HepG2 (cell line): ENCODE measurements around the gene PAPPA. TPM values are rescaled to one million over a fixed set of nuclear protein-coding genes. Genes with fewer than 3 reads are reported as not detected.

Experiments
- ATAC-seq: fragments of 200-7000 bp; cut with Tn5 transposase; 3 replicates; pipeline ENCODE4 v1.9.1; 2020; ENCODE audit warnings: mild to moderate bottlenecking, moderate library complexity
- BruUV-seq: library from RNA; stranded (reverse); fragments of 400-500 nt; replicated peaks from 2 replicates; lab custom pipeline; 2021; lab: Mats Ljungman, UMichigan
- CTCF ChIA-PET: fragments of 300-600 bp; formaldehyde crosslinking; extraction: SDS; loops from one replicate; lab custom pipeline; 2021; ENCODE audit warnings: low total read pairs, inconsistent platforms, low intra/inter-chr PET ratio; lab: Yijun Ruan, JAX
- POLR2A ChIA-PET: fragments of 350-600 bp; sonication (Branson Sonifier 250); formaldehyde crosslinking; loops from one replicate; lab custom pipeline; 2020; ENCODE audit warnings: antibody characterized with exemption, inconsistent platforms; lab: Yijun Ruan, JAX
- DNase-seq: peaks from one replicate; pipeline ENCODE4 v3.0.0-alpha.2; 2015; ENCODE audit warnings: low spot score
- FAIRE-seq: peaks from 3 replicates; lab custom pipeline; 2011; peaks lifted over from hg19 to GRCh38; lab: Jason Lieb, UNC
- H2AFZ ChIP-seq: one replicate; pipeline ENCODE4 v1.6.1; 2011; ENCODE audit warnings: low read length, inconsistent platforms
- H3K27ac ChIP-seq: fragments of 300-600 bp; 3 replicates; pipeline ENCODE4 v1.8.0; 2011; ENCODE audit warnings: mixed run types, mild to moderate bottlenecking, mixed read lengths, low read length, inconsistent platforms; ENCODE audit not compliant: insufficient read depth; ENCODE audit errors: extremely low read length
- H3K27me3 ChIP-seq, 2 experiments: fragments of 200-600 bp in 1 of 2; 2 replicates in 1 of 2; 3 replicates in 1 of 2; pipeline versions ENCODE4 v1.6.0 to v1.8.0; 2011; ENCODE audit warnings: low read length in 2 of 2, mild to moderate bottlenecking in 2 of 2, moderate library complexity in 2 of 2, inconsistent platforms in 1 of 2; ENCODE audit not compliant: insufficient read depth in 2 of 2, control insufficient read depth in 1 of 2
- H3K36me3 ChIP-seq, 2 experiments: fragments of 200-600 bp in 1 of 2; replicated peaks in 1 of 2; 2 replicates in 1 of 2; 3 replicates in 1 of 2; pipeline versions ENCODE4 v1.5.1 to v1.8.0; 2011; ENCODE audit warnings: low read length in 2 of 2, inconsistent platforms in 1 of 2; ENCODE audit not compliant: insufficient read depth in 2 of 2, control insufficient read depth in 1 of 2
- H3K4me1 ChIP-seq: 2 replicates; pipeline ENCODE4 v1.5.1; 2012; ENCODE audit warnings: low read length, inconsistent platforms; ENCODE audit not compliant: insufficient read depth
- H3K4me2 ChIP-seq: 2 replicates; pipeline ENCODE4 v1.6.0; 2011; ENCODE audit warnings: low read depth, low read length, inconsistent platforms
- H3K4me3 ChIP-seq, 3 experiments: fragments of 200-600 bp in 1 of 3; sonication (generic), shearing (Covaris generic) in 1 of 3; replicated peaks in 1 of 3; 2 replicates each; pipeline ENCODE4 v1.5.1; 2011 to 2016; ENCODE audit warnings: low read length in 3 of 3, inconsistent platforms in 2 of 3, low read depth in 2 of 3, mild to moderate bottlenecking in 2 of 3, control low read depth in 1 of 3, mixed read lengths in 1 of 3; ENCODE audit not compliant: insufficient read depth in 1 of 3
- H3K79me2 ChIP-seq: one replicate; pipeline ENCODE4 v1.6.1; 2011; ENCODE audit warnings: low read length, inconsistent platforms; ENCODE audit not compliant: insufficient read depth
- H3K9ac ChIP-seq: 2 replicates; pipeline ENCODE4 v1.6.0; 2011; ENCODE audit warnings: mild to moderate bottlenecking, low read depth, low read length, inconsistent platforms; ENCODE audit not compliant: insufficient read depth
- H3K9me3 ChIP-seq: 2 replicates; pipeline ENCODE4 v1.5.1; 2012; ENCODE audit warnings: mild to moderate bottlenecking, low read length
- H4K20me1 ChIP-seq: 2 replicates; pipeline ENCODE4 v1.6.0; 2011; ENCODE audit warnings: inconsistent platforms, mild to moderate bottlenecking, low read length, moderate library complexity; ENCODE audit not compliant: insufficient read depth
- E2F2 ChIP-seq: sonication (generic); formaldehyde crosslinking; IDR thresholded peaks from 2 replicates; pipeline ENCODE4 v1.4.0; 2020; ENCODE audit warnings: missing genetic modification reagents, borderline replicate concordance
- EED ChIP-seq: sonication (generic); formaldehyde crosslinking; IDR thresholded peaks from 2 replicates; pipeline ENCODE4 v1.5.0; 2020; ENCODE audit warnings: mild to moderate bottlenecking, missing genetic modification reagents
- EZH2 ChIP-seq: conservative IDR thresholded peaks from 2 replicates; pipeline ENCODE4 v1.6.1; 2012; ENCODE audit warnings: mild to moderate bottlenecking, low read depth, low read length, moderate library complexity
- HOXA3 ChIP-seq: sonication (generic); formaldehyde crosslinking; IDR thresholded peaks from 2 replicates; pipeline ENCODE4 v1.5.0; 2020; ENCODE audit warnings: missing genetic modification reagents
- HOXD1 ChIP-seq: sonication (generic); formaldehyde crosslinking; IDR thresholded peaks from 2 replicates; pipeline ENCODE4 v1.5.0; 2020; ENCODE audit warnings: missing genetic modification reagents
- KDM4B ChIP-seq: sonication (generic); formaldehyde crosslinking; IDR thresholded peaks from 2 replicates; pipeline ENCODE4 v1.4.0; 2020; ENCODE audit warnings: missing genetic modification reagents
- SRY ChIP-seq: sonication (generic); formaldehyde crosslinking; IDR thresholded peaks from 2 replicates; pipeline ENCODE4 v1.8.0; 2022; ENCODE audit warnings: mild to moderate bottlenecking, missing genetic modification reagents
- TBX2 ChIP-seq: sonication (generic); formaldehyde crosslinking; IDR thresholded peaks from 2 replicates; pipeline ENCODE4 v1.5.0; 2020; ENCODE audit warnings: missing genetic modification reagents, mild to moderate bottlenecking, borderline replicate concordance
- ZNF329 ChIP-seq: sonication (generic); formaldehyde crosslinking; IDR thresholded peaks from 2 replicates; pipeline ENCODE4 v1.9.0; 2021; ENCODE audit warnings: low read depth, mild to moderate bottlenecking, missing genetic modification reagents
- ZNF672 ChIP-seq: sonication (generic); formaldehyde crosslinking; IDR thresholded peaks from 2 replicates; pipeline ENCODE4 v1.8.1; 2022; ENCODE audit warnings: missing genetic modification reagents
- ZSCAN29 ChIP-seq: sonication (generic); formaldehyde crosslinking; conservative IDR thresholded peaks from 2 replicates; pipeline ENCODE4 v1.4.0; 2020; ENCODE audit warnings: mild to moderate bottlenecking, missing genetic modification reagents
- WGBS: methylation state at CpG from one replicate; pipeline ENCODE4 v1.1.6; 2017; ENCODE audit warnings: low lambda C conversion rate; 5-methylcytosine and 5-hydroxymethylcytosine counted together
- in situ Hi-C: cut with HindIII; loops from 2 replicates; pipeline ENCODE4 v1.10.0; 2017; ENCODE audit warnings: low pct_unique_long_range_greater_than_20kb; ENCODE audit not compliant: extremely low pct_ligation_motif_present
- intact Hi-C: fragments of 100-400 bp; cut with micrococcal nuclease; formaldehyde crosslinking; loops from one replicate; pipeline ENCODE4 v1.10.0; 2022; ENCODE audit not compliant: unreplicated experiment
- polyA plus RNA-seq, 8 experiments: library from polyadenylated mRNA; depleted of rRNA in 3 of 8; stranded (reverse) in 7 of 8; unstranded in 1 of 8; fragments of >200 nt; fragmentation: Illumina TruSeq in 4 of 8; extraction: Trizol in 4 of 8; gene quantifications; 2 replicates each; pipeline versions ENCODE4 v1.2.1 to v1.2.3, GENCODE V29; 2011 to 2016; ENCODE audit warnings: low read depth in 4 of 8, missing spikeins in 1 of 8, mixed read lengths in 1 of 8; ENCODE audit not compliant: insufficient read depth in 1 of 8
- total RNA-seq, 5 experiments: library from RNA; depleted of rRNA; stranded (reverse); fragments of >200 nt; fragmentation: Illumina TruSeq; extraction: Trizol; gene quantifications; 2 replicates each; pipeline ENCODE4 v1.2.3, GENCODE V29; 2016; ENCODE audit warnings: low read depth in 1 of 5

PAPPA gene
- total and polyA plus RNA-seq, 2 of the 13 experiments (the other 11 are each of a cell fraction or from before 2014, with no cell fraction given), result 0.09 to 0.11 TPM

DNA sequence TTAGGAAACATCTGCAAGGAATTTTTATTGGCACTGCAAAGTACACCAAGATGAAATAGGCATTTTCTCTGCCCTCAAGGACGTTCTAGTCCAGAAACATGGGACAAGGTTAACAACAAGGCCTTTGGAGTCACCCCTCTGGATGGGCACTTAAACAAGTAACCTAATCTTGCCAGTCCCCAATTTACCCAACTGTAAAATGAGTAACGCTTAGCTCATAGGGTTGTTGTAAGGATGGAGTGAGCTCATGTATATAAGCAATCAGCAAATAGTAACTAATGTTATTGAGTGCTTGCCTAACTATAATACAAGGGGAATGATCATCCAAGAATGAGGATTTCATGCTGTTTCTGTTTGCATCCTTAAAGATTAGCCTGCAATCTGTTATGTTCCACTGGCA lies 189.3 kb downstream of the PAPPA start:
- Histone ChIP-seq H3K4me1 (peaks cover 45% of the 10 kb centered on the region), H3K9ac (no peak overlapping the region), H3K36me3 (no peaks in the 10 kb centered on the region), H3K4me3 (no peak overlapping the region), H2AFZ (no peak overlapping the region), H3K9me3 (no peaks in the 10 kb centered on the region), H3K79me2 (no peaks in the 10 kb centered on the region), H3K4me2 (no peak overlapping the region), H4K20me1 (no peaks in the 10 kb centered on the region), H3K27ac (no peak overlapping the region), H3K27me3 (peaks cover 1 to 14% of the 10 kb centered on the region in 2 experiments; a peak in 3 of 5 replicates)
- no peak for DNase-seq
- no peak for ATAC-seq
- TF ChIP-seq TBX2 (CRISPR knock-in tag) (no peak), ZSCAN29 (CRISPR knock-in tag) (no peak), EED (CRISPR knock-in tag) (no peak)
- in situ Hi-C loops, result loop anchor here (25.0 kb wide), 1 partner anchor 219 kb away; no protein-coding TSS in a partner anchor
- FAIRE-seq, result no peak
- ChIA-PET POLR2A (no interaction called here), CTCF (no interaction called here)
- intact Hi-C loops, result no loop called here
- WGBS, result 55% methylated on average over 2 of the region's 2 CpGs
- BruUV-seq, result no TSS peak

- BruUV-seq, result no TSS peak
- WGBS, result 86% methylated on average over 8 of the region's 10 CpGs
- Histone ChIP-seq H3K27ac (no peak overlapping the region), H2AFZ (no peak overlapping the region), H3K9ac (no peak overlapping the region), H3K27me3 (peaks cover 0 to 3% of the 10 kb centered on the region in 2 experiments; a peak in 1 of 5 replicates), H3K4me1 (peaks cover 40% of the 10 kb centered on the region), H3K4me2 (no peak overlapping the region), H4K20me1 (no peaks in the 10 kb centered on the region), H3K36me3 (no peaks in the 10 kb centered on the region), H3K9me3 (no peaks in the 10 kb centered on the region), H3K4me3 (no peak overlapping the region)
- in situ Hi-C loops (loop anchor here (25.0 kb wide), 1 partner anchor 218 kb away; no protein-coding TSS in a partner anchor), intact Hi-C loops (no loop called here)
- FAIRE-seq (no peak), ATAC-seq (no peak)
- POLR2A ChIA-PET, result no interaction called here
- CTCF ChIA-PET, result no interaction called here
- TF ChIP-seq SRY (CRISPR knock-in tag) (no peak), KDM4B (CRISPR knock-in tag) (no peak), E2F2 (CRISPR knock-in tag) (no peak), HOXA3 (CRISPR knock-in tag) (no peak), ZNF672 (CRISPR knock-in tag) (no peak), ZNF329 (CRISPR knock-in tag) (no peak), HOXD1 (CRISPR knock-in tag) (no peak), EZH2 (no peak)
- TF ChIP-seq, all 625 proteins: peak for 0
- DNase-seq, result no peak
- H3K79me2 ChIP-seq, result no peaks in the 10 kb centered on the region
Observed at GRCh38 chr9:116344416-116344815, 190.8 kb downstream of the PAPPA start.
